Mucosa of descending colon (tissue), 3 donors: Measurements from ENCODE around the gene IGF1. TPM values are rescaled to one million over a fixed set of nuclear protein-coding genes. Genes with fewer than 3 reads are reported as not detected.

Source experiments
- ATAC-seq: fragments of 200-7000 bp; cut with Tn5 transposase; one replicate; pipeline ENCODE4 v1.9.1; 2020; ENCODE audit warnings: mild to moderate bottlenecking, moderate library complexity
- DNase-seq, 3 donors: peaks; one replicate each; pipeline ENCODE4 v3.0.0-alpha.2; 2020
- H3K36me3 ChIP-seq: fragments of 200-600 bp; one replicate; pipeline ENCODE4 v1.8.0; 2021; ENCODE audit warnings: low read depth, mild to moderate bottlenecking
- H3K4me1 ChIP-seq: fragments of 200-600 bp; one replicate; pipeline ENCODE4 v1.8.0; 2021; ENCODE audit warnings: low read depth, mild to moderate bottlenecking
- H3K4me3 ChIP-seq: fragments of 200-600 bp; one replicate; pipeline ENCODE4 v1.8.0; 2021; ENCODE audit warnings: mild to moderate bottlenecking
- H3K9me3 ChIP-seq: fragments of 200-600 bp; one replicate; pipeline ENCODE4 v1.8.0; 2021; ENCODE audit warnings: mild to moderate bottlenecking
- intact Hi-C, 2 donors: fragments of 100-400 bp; cut with DNase I in 1 of 2; cut with micrococcal nuclease in 1 of 2; formaldehyde crosslinking; loops; one replicate each; pipeline versions ENCODE4 v1.11.0 to v1.11.1; 2022; cut with DNase I, micrococcal nuclease
- total RNA-seq, 3 donors: library from RNA; stranded (reverse); fragmentation: NEBNext Ultra II Directional in 2 of 3; extraction: Animal tissue kit (Norgen Biotek cat#: 25700) in 2 of 3; gene quantifications; one replicate each; pipeline versions ENCODE4 v1.2.1 to v1.2.4, GENCODE V29; 2021 to 2023
- TF ChIP-seq, protein P1 (sequence below): fragments of 200-600 bp; IDR thresholded peaks from one replicate; pipeline ENCODE4 v1.8.0; 2022; ENCODE audit warnings: antibody characterized with exemption, mild to moderate bottlenecking
- donor health status: DM: no; HTN: no; CAD: no; lungs with moderate emphysema.
- donor health status: DM: no; HTN: no; CAD: no.
- donor health status: DM: no; HTN: yes; CAD: no.

The IGF1 gene
- total RNA-seq, 3 donors from 2014 or later, result 2.5 to 12.6 (median 9.4) TPM

DNA sequence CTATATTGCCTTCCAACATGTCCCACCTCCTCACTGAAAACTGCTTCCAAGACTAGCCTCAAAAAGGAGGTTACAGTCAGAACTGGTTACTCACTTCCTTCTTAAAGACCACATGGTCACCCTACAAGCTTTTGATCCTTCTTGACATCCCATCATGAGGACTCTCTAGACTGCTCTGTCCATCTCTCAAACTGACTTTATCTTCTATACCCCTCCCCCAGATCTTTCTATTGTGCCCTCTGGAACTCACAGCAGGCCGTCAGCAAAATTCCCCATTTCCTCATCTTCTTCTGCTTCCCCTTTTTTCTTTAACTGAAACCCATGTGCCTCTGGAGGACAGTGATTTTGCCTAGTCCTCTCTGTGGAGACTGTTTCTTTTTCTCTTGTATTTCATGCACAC, 18.1 kb upstream of the IGF1 start:
- TF ChIP-seq, protein P1, sequence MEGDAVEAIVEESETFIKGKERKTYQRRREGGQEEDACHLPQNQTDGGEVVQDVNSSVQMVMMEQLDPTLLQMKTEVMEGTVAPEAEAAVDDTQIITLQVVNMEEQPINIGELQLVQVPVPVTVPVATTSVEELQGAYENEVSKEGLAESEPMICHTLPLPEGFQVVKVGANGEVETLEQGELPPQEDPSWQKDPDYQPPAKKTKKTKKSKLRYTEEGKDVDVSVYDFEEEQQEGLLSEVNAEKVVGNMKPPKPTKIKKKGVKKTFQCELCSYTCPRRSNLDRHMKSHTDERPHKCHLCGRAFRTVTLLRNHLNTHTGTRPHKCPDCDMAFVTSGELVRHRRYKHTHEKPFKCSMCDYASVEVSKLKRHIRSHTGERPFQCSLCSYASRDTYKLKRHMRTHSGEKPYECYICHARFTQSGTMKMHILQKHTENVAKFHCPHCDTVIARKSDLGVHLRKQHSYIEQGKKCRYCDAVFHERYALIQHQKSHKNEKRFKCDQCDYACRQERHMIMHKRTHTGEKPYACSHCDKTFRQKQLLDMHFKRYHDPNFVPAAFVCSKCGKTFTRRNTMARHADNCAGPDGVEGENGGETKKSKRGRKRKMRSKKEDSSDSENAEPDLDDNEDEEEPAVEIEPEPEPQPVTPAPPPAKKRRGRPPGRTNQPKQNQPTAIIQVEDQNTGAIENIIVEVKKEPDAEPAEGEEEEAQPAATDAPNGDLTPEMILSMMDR, result no peak
- ATAC-seq (no peak), DNase-seq (no peak)
- no peaks in the 10 kb centered on the region for H3K36me3 ChIP-seq
- H3K4me1 ChIP-seq, result no peaks in the 10 kb centered on the region
- H3K9me3 ChIP-seq, result no peaks in the 10 kb centered on the region
- intact Hi-C loops, result no loop called here
- H3K4me3 ChIP-seq, result no peak overlapping the region

DNA sequence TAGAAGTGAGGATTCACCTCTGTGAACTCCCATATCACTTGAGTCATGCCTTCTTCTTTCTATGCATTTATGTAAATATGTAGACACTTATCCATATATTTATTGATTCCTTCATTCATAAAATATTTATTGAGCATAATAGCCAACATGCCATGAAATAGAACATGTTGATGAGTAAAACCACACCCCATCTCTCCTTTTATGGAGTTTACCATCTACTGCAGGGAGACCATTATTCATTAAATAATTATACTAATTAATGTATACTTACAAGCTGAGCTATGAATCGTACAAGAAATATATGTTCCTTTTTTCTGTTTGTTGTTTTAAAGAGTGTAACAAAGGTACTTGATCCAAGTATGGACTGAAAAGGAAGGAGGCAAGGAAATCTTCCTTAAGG, 17.4 kb upstream of the IGF1 start:
- Histone ChIP-seq H3K4me1 (no peaks in the 10 kb centered on the region), H3K36me3 (no peaks in the 10 kb centered on the region), H3K9me3 (no peaks in the 10 kb centered on the region), H3K4me3 (no peak overlapping the region)
- no peak for DNase-seq
- no peak for ATAC-seq
- TF ChIP-seq, protein P1, result no peak
- intact Hi-C loops, result no loop called here

GRCh38 chr12:102496591-102496990, 16.2 kb upstream of the IGF1 start:
- TF ChIP-seq, protein P1, result no peak
- H3K4me3 ChIP-seq, result no peak overlapping the region
- no peak for DNase-seq
- no peaks in the 10 kb centered on the region for H3K36me3 ChIP-seq
- H3K4me1 ChIP-seq, result no peaks in the 10 kb centered on the region
- H3K9me3 ChIP-seq, result no peaks in the 10 kb centered on the region
- intact Hi-C loops, result no loop called here
- no peak for ATAC-seq

DNA sequence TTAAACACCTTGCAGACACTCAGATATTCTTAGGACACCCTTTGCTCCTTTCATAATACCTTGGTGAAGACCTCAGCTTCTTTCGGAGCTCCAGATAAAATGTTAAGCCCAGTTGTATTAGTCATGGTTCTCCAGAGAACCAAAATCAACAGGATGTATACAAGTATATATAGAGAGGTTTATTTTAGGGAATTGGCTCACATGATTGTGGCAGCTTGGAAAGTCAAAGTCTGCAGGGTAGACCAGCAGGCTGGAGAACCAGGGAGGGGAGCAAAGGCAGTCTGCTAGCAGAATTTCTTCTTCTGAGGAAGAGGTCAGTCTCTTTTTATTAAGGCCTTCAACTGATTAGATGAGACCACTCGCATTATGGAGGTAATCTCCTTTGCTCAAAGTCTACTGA, 6.9 kb upstream of the IGF1 start:
- DNase-seq (no peak), ATAC-seq (no peak)
- TF ChIP-seq, protein P1, result no peak
- Histone ChIP-seq H3K4me1 (no peaks in the 10 kb centered on the region), H3K9me3 (no peaks in the 10 kb centered on the region), H3K4me3 (no peak overlapping the region), H3K36me3 (no peaks in the 10 kb centered on the region)
- intact Hi-C loops, result loop anchor here in 1 of 2 donors (10.0 kb wide), 1 partner anchor 552 kb away; no protein-coding TSS in a partner anchor

GRCh38 chr12:102486153-102486552, 5.8 kb upstream of the IGF1 start:
- Histone ChIP-seq H3K4me3 (no peak overlapping the region), H3K36me3 (no peaks in the 10 kb centered on the region), H3K9me3 (no peaks in the 10 kb centered on the region), H3K4me1 (no peaks in the 10 kb centered on the region)
- TF ChIP-seq, protein P1, result no peak
- no peak for ATAC-seq
- intact Hi-C loops, result loop anchor here in 1 of 2 donors (10.0 kb wide), 1 partner anchor 551 kb away; no protein-coding TSS in a partner anchor
- DNase-seq, result no peak

DNA sequence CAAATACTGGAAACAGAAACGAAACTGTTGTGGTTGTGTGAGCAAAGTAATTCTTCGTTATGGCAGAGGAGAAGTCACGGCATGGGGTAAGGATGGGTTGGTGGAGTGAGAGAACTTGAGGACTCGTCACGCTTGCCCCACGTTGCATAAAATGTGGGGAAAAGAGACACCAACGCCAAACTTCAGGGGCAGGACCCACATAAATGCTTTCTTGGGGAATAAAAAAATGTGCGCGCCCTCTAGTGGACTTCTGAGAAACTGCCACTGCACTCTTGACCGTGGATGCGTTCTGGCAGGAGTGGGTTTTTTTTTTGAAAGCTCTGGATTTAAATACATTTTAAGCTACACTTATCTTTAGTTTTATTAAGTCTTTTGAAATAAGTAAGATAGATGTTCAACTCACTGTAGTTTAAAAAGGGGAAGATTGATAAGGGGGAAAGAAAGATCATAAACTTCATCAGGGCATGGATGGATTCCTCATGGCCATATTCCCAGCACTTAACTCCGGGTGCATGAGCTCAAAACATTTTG, 4.1 kb upstream of the IGF1 start:
- peak in 2 of 3 donors; percentile 30 to 64 for DNase-seq
- H3K4me1 ChIP-seq, result no peaks in the 10 kb centered on the region
- H3K36me3 ChIP-seq, result no peaks in the 10 kb centered on the region
- H3K4me3 ChIP-seq, result no peak overlapping the region
- intact Hi-C loops, result loop anchor here in 1 of 2 donors (10.0 kb wide), 1 partner anchor 550 kb away; no protein-coding TSS in a partner anchor
- H3K9me3 ChIP-seq, result no peaks in the 10 kb centered on the region
- peak; percentile 64 for ATAC-seq
- TF ChIP-seq, protein P1, result peak; percentile 73
